Measurements from ENCODE around the gene SLC22A24.

SLC22A24 gene

DNA sequence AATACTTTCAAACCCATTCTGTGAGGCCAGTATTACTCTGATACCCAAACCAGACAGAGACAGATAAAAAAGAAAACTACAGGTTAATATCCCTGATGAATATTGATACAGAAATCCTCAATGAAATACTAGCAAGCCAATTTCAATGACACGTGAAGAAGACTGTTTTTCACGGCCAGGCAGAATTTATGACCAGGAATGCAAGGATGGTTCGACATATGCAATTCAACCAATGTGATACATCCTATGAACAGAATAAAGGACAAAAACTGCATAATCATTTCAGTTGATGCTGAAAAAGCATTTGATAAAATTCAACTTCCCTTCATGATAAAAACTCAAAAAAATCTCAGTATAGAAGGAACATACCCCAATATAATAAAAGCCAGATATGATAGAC is 44.5 kb downstream of the SLC22A24 start:
- H3K4me3 ChIP-seq (ENCODE audit: low read depth, low read length): no peak overlapping the region
- H3K36me3 ChIP-seq (ENCODE audit: control insufficient read depth in 2 of 2, insufficient read depth in 1 of 2, low read length in 2 of 2): no peaks in the 10 kb centered on the region
- H3K27ac ChIP-seq (ENCODE audit: extremely low read depth, low read depth, low read length): no peak overlapping the region
- no peak for TF ChIP-seq GLI4 (tag by site-specific recombination; IDR thresholded peaks at IDR 0.05)
- TF ChIP-seq ZNF529 (tag by site-specific recombination; IDR thresholded peaks at IDR 0.05; ENCODE audit: insufficient replicate concordance): no peak
- no peak for TF ChIP-seq ZBTB10 (tag by site-specific recombination; IDR thresholded peaks at IDR 0.05)
- TF ChIP-seq ZNF488 (tag by site-specific recombination; IDR thresholded peaks at IDR 0.05): no peak
- no peak for TF ChIP-seq ZNF433 (tag by site-specific recombination; IDR thresholded peaks at IDR 0.05; ENCODE audit: low read depth)
- TF ChIP-seq SETDB1 (IDR thresholded peaks at IDR 0.05; ENCODE audit: insufficient read length, low read length): peak; percentile 27
- TF ChIP-seq, protein P1, sequence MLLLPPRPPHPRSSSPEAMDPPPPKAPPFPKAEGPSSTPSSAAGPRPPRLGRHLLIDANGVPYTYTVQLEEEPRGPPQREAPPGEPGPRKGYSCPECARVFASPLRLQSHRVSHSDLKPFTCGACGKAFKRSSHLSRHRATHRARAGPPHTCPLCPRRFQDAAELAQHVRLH (tag by site-specific recombination; IDR thresholded peaks at IDR 0.05): no peak
- ChIA-PET POLR2A (no interaction called here), CTCF (interaction anchor here (1.2 kb wide), 1 partner anchor 193 kb away, joined by 5 read pairs; no protein-coding TSS in a partner anchor)
- no peaks in the 10 kb centered on the region for H3K4me1 ChIP-seq (ENCODE audit: control insufficient read depth, insufficient read depth, low read length)
- no peaks in the 10 kb centered on the region for H3K9me3 ChIP-seq (ENCODE audit: control insufficient read depth, insufficient read depth, low read depth, low read length)

DNA sequence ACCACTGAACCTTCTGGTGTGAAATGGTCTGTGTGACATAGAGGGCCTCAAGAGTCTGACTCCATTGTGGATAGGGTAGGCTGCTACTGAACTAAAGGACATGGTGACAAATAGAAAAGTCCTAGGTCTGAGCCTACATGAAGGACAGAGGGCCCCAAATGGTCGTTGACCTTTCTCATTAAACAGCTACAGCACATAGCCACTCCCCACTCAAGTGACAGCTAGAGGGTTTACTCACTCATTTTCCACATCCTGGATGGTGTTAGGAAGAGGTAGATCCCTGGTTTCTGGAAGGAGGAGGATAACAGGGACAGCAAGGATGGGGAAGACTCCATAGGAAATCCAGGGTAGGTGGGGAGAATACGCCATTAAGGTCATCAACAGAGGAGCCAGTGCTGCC is 63.3 kb downstream of the SLC22A24 start:
- Histone ChIP-seq H3K4me3 (ENCODE audit: low read depth, low read length) (no peak overlapping the region), H3K27ac (ENCODE audit: extremely low read depth, low read depth, low read length) (no peak overlapping the region), H3K4me1 (ENCODE audit: control insufficient read depth, insufficient read depth, low read length) (no peaks in the 10 kb centered on the region), H3K9me3 (ENCODE audit: control insufficient read depth, insufficient read depth, low read depth, low read length) (no peaks in the 10 kb centered on the region), H3K36me3 (ENCODE audit: control insufficient read depth in 2 of 2, insufficient read depth in 1 of 2, low read length in 2 of 2) (no peaks in the 10 kb centered on the region)
- POLR2A ChIA-PET: no interaction called here
- CTCF ChIA-PET: no interaction called here
- TF ChIP-seq MZF1 (tag by site-specific recombination; IDR thresholded peaks at IDR 0.05; ENCODE audit: borderline replicate concordance) (no peak), ZNF768 (tag by site-specific recombination; IDR thresholded peaks at IDR 0.05) (no peak), ZSCAN16 (tag by site-specific recombination; IDR thresholded peaks at IDR 0.05) (no peak), ZNF670 (tag by site-specific recombination; IDR thresholded peaks at IDR 0.05; ENCODE audit: low read depth) (no peak), YY2 (tag by site-specific recombination; IDR thresholded peaks at IDR 0.05) (no peak), ZBTB7A (tag by site-specific recombination; IDR thresholded peaks at IDR 0.05; ENCODE audit: low read depth) (no peak), ZNF426 (tag by site-specific recombination; IDR thresholded peaks at IDR 0.05) (no peak), ZBTB6 (tag by site-specific recombination; IDR thresholded peaks at IDR 0.05) (no peak), ZNF174 (tag by site-specific recombination; IDR thresholded peaks at IDR 0.05) (no peak), ZNF843 (tag by site-specific recombination; IDR thresholded peaks at IDR 0.05) (no peak), OSR2 (tag by site-specific recombination; IDR thresholded peaks at IDR 0.05) (no peak)
- TF ChIP-seq, protein P2, sequence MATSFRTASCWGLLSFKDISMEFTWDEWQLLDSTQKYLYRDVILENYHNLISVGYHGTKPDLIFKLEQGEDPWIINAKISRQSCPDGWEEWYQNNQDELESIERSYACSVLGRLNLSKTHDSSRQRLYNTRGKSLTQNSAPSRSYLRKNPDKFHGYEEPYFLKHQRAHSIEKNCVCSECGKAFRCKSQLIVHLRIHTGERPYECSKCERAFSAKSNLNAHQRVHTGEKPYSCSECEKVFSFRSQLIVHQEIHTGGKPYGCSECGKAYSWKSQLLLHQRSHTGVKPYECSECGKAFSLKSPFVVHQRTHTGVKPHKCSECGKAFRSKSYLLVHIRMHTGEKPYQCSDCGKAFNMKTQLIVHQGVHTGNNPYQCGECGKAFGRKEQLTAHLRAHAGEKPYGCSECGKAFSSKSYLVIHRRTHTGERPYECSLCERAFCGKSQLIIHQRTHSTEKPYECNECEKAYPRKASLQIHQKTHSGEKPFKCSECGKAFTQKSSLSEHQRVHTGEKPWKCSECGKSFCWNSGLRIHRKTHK (tag by site-specific recombination; IDR thresholded peaks at IDR 0.05): no peak
- TF ChIP-seq, protein P3, sequence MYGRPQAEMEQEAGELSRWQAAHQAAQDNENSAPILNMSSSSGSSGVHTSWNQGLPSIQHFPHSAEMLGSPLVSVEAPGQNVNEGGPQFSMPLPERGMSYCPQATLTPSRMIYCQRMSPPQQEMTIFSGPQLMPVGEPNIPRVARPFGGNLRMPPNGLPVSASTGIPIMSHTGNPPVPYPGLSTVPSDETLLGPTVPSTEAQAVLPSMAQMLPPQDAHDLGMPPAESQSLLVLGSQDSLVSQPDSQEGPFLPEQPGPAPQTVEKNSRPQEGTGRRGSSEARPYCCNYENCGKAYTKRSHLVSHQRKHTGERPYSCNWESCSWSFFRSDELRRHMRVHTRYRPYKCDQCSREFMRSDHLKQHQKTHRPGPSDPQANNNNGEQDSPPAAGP (tag by site-specific recombination; IDR thresholded peaks at IDR 0.05): no peak

Data from HEK293 (cell line).